Neural cell (in vitro differentiated cells): ENCODE measurements around the gene APOL6. TPM values are rescaled to one million over a fixed set of nuclear protein-coding genes. Genes with fewer than 3 reads are reported as not detected.

Experiments used
- H2AFZ ChIP-seq: fragments of 200-600, 300-800 bp; sonication (generic), shearing (Covaris generic); 2 replicates; pipeline ENCODE4 v1.6.0; 2014; ENCODE audit warnings: low read depth, mild to moderate bottlenecking, antibody characterized with exemption, low read length, moderate library complexity
- H3F3A ChIP-seq: fragments of 200-600 bp; shearing (Covaris generic); 2 replicates; pipeline ENCODE4 v1.6.1; 2016; ENCODE audit warnings: mild to moderate bottlenecking, moderate library complexity, mixed read lengths, antibody characterized with exemption, low read length; ENCODE audit not compliant: insufficient read depth, poor library complexity, severe bottlenecking
- H3K27ac ChIP-seq: fragments of 200-600, 300-800 bp; sonication (generic), shearing (Covaris generic); 2 replicates; pipeline ENCODE4 v1.5.1; 2014; ENCODE audit warnings: mild to moderate bottlenecking, low read length, moderate library complexity
- H3K27me3 ChIP-seq: fragments of 300-800, 200-600 bp; sonication (generic), shearing (Covaris generic); 2 replicates; pipeline ENCODE4 v1.6.0; 2014; ENCODE audit warnings: mild to moderate bottlenecking, low read depth, low read length, moderate library complexity; ENCODE audit not compliant: insufficient read depth
- H3K36me3 ChIP-seq: fragments of 300-800, 200-600 bp; sonication (generic), shearing (Covaris generic); 2 replicates; pipeline ENCODE4 v1.5.1; 2014; ENCODE audit warnings: mild to moderate bottlenecking, antibody characterized with exemption, low read length, moderate library complexity; ENCODE audit not compliant: insufficient read depth
- H3K4me2 ChIP-seq: fragments of 300-800, 200-600 bp; sonication (generic), shearing (Covaris generic); 2 replicates; pipeline ENCODE4 v1.6.0; 2014; ENCODE audit warnings: mild to moderate bottlenecking, low read length
- H3K4me3 ChIP-seq: fragments of 300-800, 200-600 bp; sonication (generic), shearing (Covaris generic); 2 replicates; pipeline ENCODE4 v1.5.1; 2014; ENCODE audit warnings: mild to moderate bottlenecking, low read length, moderate library complexity
- H3K79me2 ChIP-seq: fragments of 200-600 bp; shearing (Covaris generic); replicated peaks from 2 replicates; pipeline ENCODE4 v1.6.0; 2014; ENCODE audit warnings: mild to moderate bottlenecking, low read length, moderate library complexity; ENCODE audit not compliant: insufficient read depth
- H3K9ac ChIP-seq: fragments of 300-800, 200-600 bp; sonication (generic), shearing (Covaris generic); 2 replicates; pipeline ENCODE4 v1.6.1; 2016; ENCODE audit warnings: mild to moderate bottlenecking, low read length, mixed read lengths
- H3K9me2 ChIP-seq: fragments of 200-600 bp; shearing (Covaris generic); 2 replicates; pipeline ENCODE4 v1.6.1; 2016; ENCODE audit warnings: mild to moderate bottlenecking, low read length, mixed read lengths; ENCODE audit not compliant: insufficient read depth
- H3K9me3 ChIP-seq: fragments of 200-600, 300-800 bp; sonication (generic), shearing (Covaris generic); 2 replicates; pipeline ENCODE4 v1.6.1; 2016; ENCODE audit warnings: mild to moderate bottlenecking, mixed run types, low read length, moderate library complexity, mixed read lengths
- H4K20me1 ChIP-seq: fragments of 200-600 bp; shearing (Covaris generic); 2 replicates; pipeline ENCODE4 v1.6.1; 2016; ENCODE audit warnings: mild to moderate bottlenecking, mixed run types; ENCODE audit not compliant: insufficient read depth
- EP300 ChIP-seq: fragments of 450-650 bp; conservative IDR thresholded peaks from 2 replicates; pipeline ENCODE4 v1.6.1; 2014; ENCODE audit warnings: antibody characterized with exemption, mild to moderate bottlenecking, moderate library complexity; ENCODE audit not compliant: poor library complexity, severe bottlenecking
- EZH2 ChIP-seq: fragments of 200-600, 300-800 bp; shearing (Covaris generic), sonication (generic); IDR thresholded peaks from 2 replicates; pipeline ENCODE4 v1.6.1; 2014; ENCODE audit warnings: antibody characterized with exemption, low read length, borderline replicate concordance, mild to moderate bottlenecking; ENCODE audit not compliant: insufficient read depth, poor library complexity, severe bottlenecking
- MXI1 ChIP-seq: fragments of 450-650 bp; conservative IDR thresholded peaks from 2 replicates; pipeline ENCODE4 v1.6.1; 2014; ENCODE audit warnings: antibody characterized with exemption, mild to moderate bottlenecking; ENCODE audit not compliant: poor library complexity, severe bottlenecking
- POLR2AphosphoS5 ChIP-seq: IDR thresholded peaks from 2 replicates; pipeline ENCODE4 v1.6.1; 2012
- RAD21 ChIP-seq: fragments of 450-650 bp; conservative IDR thresholded peaks from 2 replicates; pipeline ENCODE4 v1.6.1; 2014; ENCODE audit warnings: antibody characterized with exemption, mild to moderate bottlenecking, moderate library complexity
- REST ChIP-seq: IDR thresholded peaks from 2 replicates; pipeline ENCODE4 v1.6.1; 2012; ENCODE audit warnings: borderline replicate concordance
- SMC3 ChIP-seq: fragments of 450-650 bp; conservative IDR thresholded peaks from 2 replicates; pipeline ENCODE4 v1.6.1; 2014; ENCODE audit warnings: antibody characterized with exemption, mild to moderate bottlenecking, moderate library complexity; ENCODE audit not compliant: poor library complexity
- TAF1 ChIP-seq: IDR thresholded peaks from 2 replicates; pipeline ENCODE4 v1.6.1; 2012; ENCODE audit warnings: low read depth
- polyA plus RNA-seq: library from polyadenylated mRNA; depleted of rRNA; stranded (reverse); fragments of >200 nt; gene quantifications from 2 replicates; pipeline ENCODE4 v1.2.3, GENCODE V29; 2014
- TF ChIP-seq, protein P1 (sequence below): fragments of 450-650 bp; IDR thresholded peaks from 2 replicates; pipeline ENCODE4 v1.5.1; 2014; ENCODE audit warnings: antibody characterized with exemption, mild to moderate bottlenecking, moderate library complexity; ENCODE audit not compliant: poor library complexity, severe bottlenecking

APOL6 gene
- polyA plus RNA-seq, 1 donor from 2014 or later: not detected

GRCh38 chr22:35637254-35637653, 11.0 kb upstream of the APOL6 start:
- no peaks in the 10 kb centered on the region for H3K27me3 ChIP-seq
- no peak overlapping the region for H3K4me2 ChIP-seq

DNA sequence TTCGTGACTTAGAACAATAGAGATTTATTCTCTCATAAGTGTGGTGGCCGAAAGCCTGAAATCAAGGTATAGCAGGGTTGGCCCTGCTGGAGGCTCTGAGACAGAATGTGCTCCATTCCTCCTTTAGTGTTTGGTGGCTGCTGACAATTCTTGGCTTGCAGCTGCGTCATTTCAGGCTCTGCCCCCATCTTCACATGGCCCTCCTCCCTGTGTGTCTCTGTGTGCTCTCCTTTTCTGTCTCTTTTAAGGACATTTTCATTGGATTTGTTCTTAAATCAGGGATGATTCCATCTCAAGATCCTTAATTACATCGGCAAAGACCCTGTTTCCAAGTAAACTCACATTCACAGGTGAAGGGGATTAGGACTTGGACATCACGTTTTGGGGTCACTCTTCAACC, 10.2 kb upstream of the APOL6 start:
- no peak for TF ChIP-seq REST
- TF ChIP-seq RAD21: no peak
- no peak for TF ChIP-seq POLR2AphosphoS5
- TF ChIP-seq SMC3: no peak
- no peak for TF ChIP-seq EZH2
- TF ChIP-seq TAF1: no peak
- TF ChIP-seq EP300: no peak
- TF ChIP-seq, protein P1, sequence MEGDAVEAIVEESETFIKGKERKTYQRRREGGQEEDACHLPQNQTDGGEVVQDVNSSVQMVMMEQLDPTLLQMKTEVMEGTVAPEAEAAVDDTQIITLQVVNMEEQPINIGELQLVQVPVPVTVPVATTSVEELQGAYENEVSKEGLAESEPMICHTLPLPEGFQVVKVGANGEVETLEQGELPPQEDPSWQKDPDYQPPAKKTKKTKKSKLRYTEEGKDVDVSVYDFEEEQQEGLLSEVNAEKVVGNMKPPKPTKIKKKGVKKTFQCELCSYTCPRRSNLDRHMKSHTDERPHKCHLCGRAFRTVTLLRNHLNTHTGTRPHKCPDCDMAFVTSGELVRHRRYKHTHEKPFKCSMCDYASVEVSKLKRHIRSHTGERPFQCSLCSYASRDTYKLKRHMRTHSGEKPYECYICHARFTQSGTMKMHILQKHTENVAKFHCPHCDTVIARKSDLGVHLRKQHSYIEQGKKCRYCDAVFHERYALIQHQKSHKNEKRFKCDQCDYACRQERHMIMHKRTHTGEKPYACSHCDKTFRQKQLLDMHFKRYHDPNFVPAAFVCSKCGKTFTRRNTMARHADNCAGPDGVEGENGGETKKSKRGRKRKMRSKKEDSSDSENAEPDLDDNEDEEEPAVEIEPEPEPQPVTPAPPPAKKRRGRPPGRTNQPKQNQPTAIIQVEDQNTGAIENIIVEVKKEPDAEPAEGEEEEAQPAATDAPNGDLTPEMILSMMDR: no peak
- no peak for TF ChIP-seq MXI1
- Histone ChIP-seq H3K27ac (no peak overlapping the region), H3K79me2 (no peaks in the 10 kb centered on the region), H3K9ac (no peak overlapping the region), H3K4me2 (no peak overlapping the region), H3K9me2 (no peaks in the 10 kb centered on the region), H2AFZ (no peak overlapping the region), H4K20me1 (no peaks in the 10 kb centered on the region), H3K36me3 (no peaks in the 10 kb centered on the region), H3K9me3 (no peaks in the 10 kb centered on the region), H3F3A (no peaks in the 10 kb centered on the region), H3K27me3 (no peaks in the 10 kb centered on the region), H3K4me3 (no peak overlapping the region)

More at GRCh38 chr22:35637254-35637653, 11.0 kb upstream of the APOL6 start:
- Histone ChIP-seq H3K79me2 (no peaks in the 10 kb centered on the region), H4K20me1 (no peaks in the 10 kb centered on the region), H3K9me2 (no peaks in the 10 kb centered on the region), H3K9ac (no peak overlapping the region), H3K27ac (no peak overlapping the region), H2AFZ (no peak overlapping the region), H3K4me3 (no peak overlapping the region), H3F3A (no peaks in the 10 kb centered on the region), H3K9me3 (no peaks in the 10 kb centered on the region), H3K36me3 (no peaks in the 10 kb centered on the region)
- no peak for TF ChIP-seq POLR2AphosphoS5
- no peak for TF ChIP-seq TAF1
- TF ChIP-seq EZH2: no peak
- TF ChIP-seq, protein P1: no peak
- TF ChIP-seq EP300: no peak
- TF ChIP-seq MXI1: no peak
- no peak for TF ChIP-seq REST
